GM23338 (cell line): Measurements from ENCODE around the gene BIRC7. TPM values are rescaled to one million over a fixed set of nuclear protein-coding genes. Genes with fewer than 3 reads are reported as not detected.

Experiments
- CREB1 ChIP-seq: fragments of 250-450 bp; sonication (Bioruptor Pico); IDR thresholded peaks from 2 replicates; pipeline ENCODE4 v1.5.0; 2020; ENCODE audit warnings: low read depth, mild to moderate bottlenecking, moderate library complexity
- EZH2 ChIP-seq: fragments of 200-600 bp; sonication (generic); IDR thresholded peaks from one replicate; pipeline ENCODE4 v1.8.0; 2017; ENCODE audit warnings: antibody characterized with exemption, mild to moderate bottlenecking, low read depth; ENCODE audit not compliant: unreplicated experiment
- EZH2phosphoT487 ChIP-seq: fragments of 200-600 bp; sonication (generic); IDR thresholded peaks from one replicate; pipeline ENCODE4 v1.8.1; 2018; ENCODE audit warnings: antibody characterized with exemption; ENCODE audit not compliant: unreplicated experiment
- JUNB ChIP-seq: IDR thresholded peaks from one replicate; pipeline ENCODE4 v1.6.1; 2016; ENCODE audit warnings: antibody characterized with exemption; ENCODE audit not compliant: unreplicated experiment
- NANOG ChIP-seq: IDR thresholded peaks from 2 replicates; pipeline ENCODE4 v1.6.1; 2016; ENCODE audit warnings: antibody characterized with exemption, borderline replicate concordance
- ZNF114 ChIP-seq: fragments of 250-450 bp; sonication (Bioruptor Pico); IDR thresholded peaks from 2 replicates; pipeline ENCODE4 v1.5.0; 2020; ENCODE audit warnings: mild to moderate bottlenecking, moderate library complexity
- polyA plus RNA-seq: library from polyadenylated mRNA; unstranded; fragments of >200 nt; fragmentation: Nextera tagmentation; extraction: Ambion mirVana; gene quantifications from 2 replicates; pipeline ENCODE4 v1.2.1, GENCODE V29; 2016
- total RNA-seq: library from RNA; depleted of rRNA; stranded (reverse); fragments of >200 nt; shearing (Covaris generic); gene quantifications from 2 replicates; pipeline ENCODE4 v1.2.3, GENCODE V29; 2014
- TF ChIP-seq, protein P1 (sequence below): fragments of 250-450 bp; sonication (Bioruptor Pico); IDR thresholded peaks from 2 replicates; pipeline ENCODE4 v1.5.0; 2020; ENCODE audit warnings: mild to moderate bottlenecking, moderate library complexity
- TF ChIP-seq, protein P2 (sequence below): IDR thresholded peaks from one replicate; pipeline ENCODE4 v1.6.1; 2018; ENCODE audit warnings: antibody characterized with exemption; ENCODE audit not compliant: unreplicated experiment

Gene BIRC7
- total and polyA plus RNA-seq, 2 experiments from 2014 or later, result 0.16 to 0.24 TPM

- TF ChIP-seq, protein P1, sequence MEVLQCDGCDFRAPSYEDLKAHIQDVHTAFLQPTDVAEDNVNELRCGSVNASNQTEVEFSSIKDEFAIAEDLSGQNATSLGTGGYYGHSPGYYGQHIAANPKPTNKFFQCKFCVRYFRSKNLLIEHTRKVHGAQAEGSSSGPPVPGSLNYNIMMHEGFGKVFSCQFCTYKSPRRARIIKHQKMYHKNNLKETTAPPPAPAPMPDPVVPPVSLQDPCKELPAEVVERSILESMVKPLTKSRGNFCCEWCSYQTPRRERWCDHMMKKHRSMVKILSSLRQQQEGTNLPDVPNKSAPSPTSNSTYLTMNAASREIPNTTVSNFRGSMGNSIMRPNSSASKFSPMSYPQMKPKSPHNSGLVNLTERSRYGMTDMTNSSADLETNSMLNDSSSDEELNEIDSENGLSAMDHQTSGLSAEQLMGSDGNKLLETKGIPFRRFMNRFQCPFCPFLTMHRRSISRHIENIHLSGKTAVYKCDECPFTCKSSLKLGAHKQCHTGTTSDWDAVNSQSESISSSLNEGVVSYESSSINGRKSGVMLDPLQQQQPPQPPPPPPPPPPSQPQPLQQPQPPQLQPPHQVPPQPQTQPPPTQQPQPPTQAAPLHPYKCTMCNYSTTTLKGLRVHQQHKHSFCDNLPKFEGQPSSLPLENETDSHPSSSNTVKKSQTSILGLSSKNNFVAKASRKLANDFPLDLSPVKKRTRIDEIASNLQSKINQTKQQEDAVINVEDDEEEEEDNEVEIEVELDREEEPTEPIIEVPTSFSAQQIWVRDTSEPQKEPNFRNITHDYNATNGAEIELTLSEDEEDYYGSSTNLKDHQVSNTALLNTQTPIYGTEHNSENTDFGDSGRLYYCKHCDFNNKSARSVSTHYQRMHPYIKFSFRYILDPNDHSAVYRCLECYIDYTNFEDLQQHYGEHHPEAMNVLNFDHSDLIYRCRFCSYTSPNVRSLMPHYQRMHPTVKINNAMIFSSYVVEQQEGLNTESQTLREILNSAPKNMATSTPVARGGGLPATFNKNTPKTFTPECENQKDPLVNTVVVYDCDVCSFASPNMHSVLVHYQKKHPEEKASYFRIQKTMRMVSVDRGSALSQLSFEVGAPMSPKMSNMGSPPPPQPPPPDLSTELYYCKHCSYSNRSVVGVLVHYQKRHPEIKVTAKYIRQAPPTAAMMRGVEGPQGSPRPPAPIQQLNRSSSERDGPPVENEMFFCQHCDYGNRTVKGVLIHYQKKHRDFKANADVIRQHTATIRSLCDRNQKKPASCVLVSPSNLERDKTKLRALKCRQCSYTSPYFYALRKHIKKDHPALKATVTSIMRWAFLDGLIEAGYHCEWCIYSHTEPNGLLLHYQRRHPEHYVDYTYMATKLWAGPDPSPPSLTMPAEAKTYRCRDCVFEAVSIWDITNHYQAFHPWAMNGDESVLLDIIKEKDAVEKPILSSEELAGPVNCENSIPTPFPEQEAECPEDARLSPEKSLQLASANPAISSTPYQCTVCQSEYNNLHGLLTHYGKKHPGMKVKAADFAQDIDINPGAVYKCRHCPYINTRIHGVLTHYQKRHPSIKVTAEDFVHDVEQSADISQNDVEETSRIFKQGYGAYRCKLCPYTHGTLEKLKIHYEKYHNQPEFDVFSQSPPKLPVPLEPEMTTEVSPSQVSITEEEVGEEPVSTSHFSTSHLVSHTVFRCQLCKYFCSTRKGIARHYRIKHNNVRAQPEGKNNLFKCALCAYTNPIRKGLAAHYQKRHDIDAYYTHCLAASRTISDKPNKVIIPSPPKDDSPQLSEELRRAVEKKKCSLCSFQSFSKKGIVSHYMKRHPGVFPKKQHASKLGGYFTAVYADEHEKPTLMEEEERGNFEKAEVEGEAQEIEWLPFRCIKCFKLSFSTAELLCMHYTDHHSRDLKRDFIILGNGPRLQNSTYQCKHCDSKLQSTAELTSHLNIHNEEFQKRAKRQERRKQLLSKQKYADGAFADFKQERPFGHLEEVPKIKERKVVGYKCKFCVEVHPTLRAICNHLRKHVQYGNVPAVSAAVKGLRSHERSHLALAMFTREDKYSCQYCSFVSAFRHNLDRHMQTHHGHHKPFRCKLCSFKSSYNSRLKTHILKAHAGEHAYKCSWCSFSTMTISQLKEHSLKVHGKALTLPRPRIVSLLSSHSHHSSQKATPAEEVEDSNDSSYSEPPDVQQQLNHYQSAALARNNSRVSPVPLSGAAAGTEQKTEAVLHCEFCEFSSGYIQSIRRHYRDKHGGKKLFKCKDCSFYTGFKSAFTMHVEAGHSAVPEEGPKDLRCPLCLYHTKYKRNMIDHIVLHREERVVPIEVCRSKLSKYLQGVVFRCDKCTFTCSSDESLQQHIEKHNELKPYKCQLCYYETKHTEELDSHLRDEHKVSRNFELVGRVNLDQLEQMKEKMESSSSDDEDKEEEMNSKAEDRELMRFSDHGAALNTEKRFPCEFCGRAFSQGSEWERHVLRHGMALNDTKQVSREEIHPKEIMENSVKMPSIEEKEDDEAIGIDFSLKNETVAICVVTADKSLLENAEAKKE (CRISPR knock-in tag), result no peak
- no peak for TF ChIP-seq NANOG
- no peak for TF ChIP-seq JUNB
- no peak for TF ChIP-seq CREB1 (CRISPR knock-in tag)
- no peak for TF ChIP-seq EZH2phosphoT487
- no peak for TF ChIP-seq EZH2
- no peak for TF ChIP-seq ZNF114 (CRISPR knock-in tag)
- TF ChIP-seq, protein P2, sequence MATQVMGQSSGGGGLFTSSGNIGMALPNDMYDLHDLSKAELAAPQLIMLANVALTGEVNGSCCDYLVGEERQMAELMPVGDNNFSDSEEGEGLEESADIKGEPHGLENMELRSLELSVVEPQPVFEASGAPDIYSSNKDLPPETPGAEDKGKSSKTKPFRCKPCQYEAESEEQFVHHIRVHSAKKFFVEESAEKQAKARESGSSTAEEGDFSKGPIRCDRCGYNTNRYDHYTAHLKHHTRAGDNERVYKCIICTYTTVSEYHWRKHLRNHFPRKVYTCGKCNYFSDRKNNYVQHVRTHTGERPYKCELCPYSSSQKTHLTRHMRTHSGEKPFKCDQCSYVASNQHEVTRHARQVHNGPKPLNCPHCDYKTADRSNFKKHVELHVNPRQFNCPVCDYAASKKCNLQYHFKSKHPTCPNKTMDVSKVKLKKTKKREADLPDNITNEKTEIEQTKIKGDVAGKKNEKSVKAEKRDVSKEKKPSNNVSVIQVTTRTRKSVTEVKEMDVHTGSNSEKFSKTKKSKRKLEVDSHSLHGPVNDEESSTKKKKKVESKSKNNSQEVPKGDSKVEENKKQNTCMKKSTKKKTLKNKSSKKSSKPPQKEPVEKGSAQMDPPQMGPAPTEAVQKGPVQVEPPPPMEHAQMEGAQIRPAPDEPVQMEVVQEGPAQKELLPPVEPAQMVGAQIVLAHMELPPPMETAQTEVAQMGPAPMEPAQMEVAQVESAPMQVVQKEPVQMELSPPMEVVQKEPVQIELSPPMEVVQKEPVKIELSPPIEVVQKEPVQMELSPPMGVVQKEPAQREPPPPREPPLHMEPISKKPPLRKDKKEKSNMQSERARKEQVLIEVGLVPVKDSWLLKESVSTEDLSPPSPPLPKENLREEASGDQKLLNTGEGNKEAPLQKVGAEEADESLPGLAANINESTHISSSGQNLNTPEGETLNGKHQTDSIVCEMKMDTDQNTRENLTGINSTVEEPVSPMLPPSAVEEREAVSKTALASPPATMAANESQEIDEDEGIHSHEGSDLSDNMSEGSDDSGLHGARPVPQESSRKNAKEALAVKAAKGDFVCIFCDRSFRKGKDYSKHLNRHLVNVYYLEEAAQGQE, result no peak
These were observed 47.2 kb downstream of the BIRC7 start (continued) for GRCh38 chr20:63282946-63283345.
